A172 (cell line): ENCODE measurements around the gene INPP4A. TPM values are rescaled to one million over a fixed set of nuclear protein-coding genes. Genes with fewer than 3 reads are reported as not detected.
"Not testable (repeated sequence)": the region's sequence is repeated elsewhere in the genome, so short reads cannot be mapped to it uniquely, and the experiment has no call there.

ENCODE experiments used
- DNase-seq: peaks from one replicate; pipeline ENCODE4 v3.0.0-alpha.2; 2015; ENCODE audit warnings: low spot score
- total RNA-seq: library from RNA; depleted of rRNA; stranded (reverse); fragments of >200 nt; shearing (Covaris generic); gene quantifications from 2 replicates; pipeline ENCODE4 v1.2.3, GENCODE V29; 2014

Gene INPP4A
- total RNA-seq, 1 experiment from 2014 or later, result 22.0 TPM

DNA sequence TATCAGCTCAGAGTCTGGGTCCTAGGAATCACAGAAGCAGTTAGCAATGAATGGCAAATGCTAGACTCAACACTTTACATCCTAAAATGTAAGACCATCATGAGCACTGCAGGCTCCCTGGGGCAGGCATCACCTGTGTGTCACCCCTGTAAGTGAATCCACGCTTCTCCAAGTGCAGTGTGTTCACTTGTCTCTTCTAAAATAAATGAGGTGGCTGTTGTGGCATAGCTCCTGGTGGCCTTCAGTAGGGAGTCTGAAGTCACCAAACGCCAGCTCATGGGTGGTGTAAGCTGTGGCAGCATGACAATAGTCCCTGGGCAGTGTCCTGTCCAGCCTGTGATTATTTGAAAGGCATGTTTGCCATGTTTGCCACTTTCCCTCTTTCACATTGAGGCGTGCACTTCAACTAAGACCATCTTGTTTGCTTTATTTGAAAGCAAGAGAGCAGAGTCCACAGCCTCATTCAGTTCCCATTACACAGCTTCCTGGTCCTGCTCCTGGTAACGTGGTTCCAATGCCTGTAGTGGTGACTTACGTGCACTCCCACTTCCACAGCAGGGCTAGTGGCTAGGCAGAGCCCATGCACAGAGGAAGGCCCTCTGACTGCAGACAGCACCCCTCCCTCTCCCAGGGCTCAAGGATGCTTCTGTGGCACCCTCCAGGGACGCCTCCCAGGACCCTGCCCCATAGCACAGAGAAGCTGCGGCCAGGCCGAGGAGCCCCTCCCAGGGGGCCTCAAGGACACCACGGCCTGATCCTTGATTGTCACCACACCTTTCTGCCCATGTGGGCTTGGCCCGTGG is 139.4 kb downstream of the INPP4A start:
- DNase-seq, result no peak

DNA sequence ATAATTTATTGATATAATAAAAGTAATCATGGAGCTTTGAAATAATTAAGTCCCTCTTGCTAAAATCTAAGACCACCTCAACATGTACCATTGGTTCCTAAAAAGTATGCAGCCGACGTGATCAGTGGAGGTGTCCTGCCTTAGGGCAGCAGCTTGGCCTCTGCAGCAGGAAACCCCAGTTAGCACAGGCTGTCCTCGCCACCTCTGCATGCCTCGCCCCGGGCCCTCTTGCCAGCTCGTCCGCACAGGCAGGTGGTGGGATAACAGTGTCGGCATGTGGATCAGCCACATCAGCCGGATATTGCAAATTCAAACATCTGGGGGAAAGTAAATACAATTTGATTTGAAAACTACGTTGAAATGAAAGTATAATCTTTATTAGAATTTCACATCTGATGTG is 140.7 kb downstream of the INPP4A start:
- no peak for DNase-seq

DNA sequence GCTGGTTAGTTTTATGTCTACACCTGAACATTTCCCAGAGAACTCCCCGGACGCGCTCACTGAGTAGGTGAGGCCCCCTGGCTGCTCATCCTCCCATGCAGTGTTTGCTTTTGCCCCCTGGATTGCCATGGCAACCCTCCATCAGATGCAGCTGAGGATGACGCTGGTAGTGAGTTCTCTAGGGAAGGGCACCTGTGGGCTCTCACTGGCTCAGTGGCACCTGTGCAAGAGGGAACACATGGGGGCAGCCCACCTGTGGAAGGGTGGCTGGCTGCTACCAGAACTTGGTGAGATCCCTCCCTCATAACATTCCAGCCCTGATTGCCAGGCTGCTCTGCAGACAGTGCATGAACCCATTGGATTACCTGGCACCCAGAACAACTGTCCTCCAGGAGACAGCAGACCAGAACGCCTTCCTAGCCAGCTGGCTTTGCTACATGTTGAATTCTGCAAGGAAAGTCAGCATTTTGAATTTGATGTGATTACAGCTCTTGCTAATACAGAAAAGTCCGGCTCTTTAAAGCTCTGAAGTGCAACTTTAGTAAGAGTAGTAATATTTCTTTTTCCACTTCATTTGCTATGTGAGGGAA is 142.0 kb downstream of the INPP4A start:
- DNase-seq, result no peak

DNA sequence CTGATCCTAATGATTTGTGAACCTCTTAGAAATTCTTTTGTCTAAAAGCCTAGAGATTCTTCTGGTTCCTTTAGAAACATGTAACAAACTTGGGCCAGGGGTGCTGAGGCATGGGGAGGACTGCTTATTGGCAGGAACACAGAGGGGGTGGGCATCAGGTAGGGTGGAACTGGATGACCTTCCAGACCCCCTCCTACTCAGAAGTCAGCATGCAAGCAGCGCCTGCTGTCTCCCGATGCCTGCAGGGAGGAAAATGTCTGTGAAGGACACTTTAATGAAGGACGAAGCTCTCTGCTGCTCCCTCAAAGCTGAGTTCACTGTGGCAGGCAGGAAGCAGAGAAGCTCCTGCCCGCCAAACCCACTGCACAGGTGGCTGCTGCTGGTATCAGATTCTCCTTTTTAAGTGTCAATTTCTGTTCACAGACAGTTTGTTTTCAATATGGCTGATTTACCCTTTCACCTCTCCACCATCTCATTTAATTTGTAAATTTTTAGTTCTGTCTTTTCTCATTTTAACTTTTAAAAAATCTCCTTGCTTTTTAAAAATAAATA is 144.3 kb downstream of the INPP4A start:
- no peak for DNase-seq

DNA sequence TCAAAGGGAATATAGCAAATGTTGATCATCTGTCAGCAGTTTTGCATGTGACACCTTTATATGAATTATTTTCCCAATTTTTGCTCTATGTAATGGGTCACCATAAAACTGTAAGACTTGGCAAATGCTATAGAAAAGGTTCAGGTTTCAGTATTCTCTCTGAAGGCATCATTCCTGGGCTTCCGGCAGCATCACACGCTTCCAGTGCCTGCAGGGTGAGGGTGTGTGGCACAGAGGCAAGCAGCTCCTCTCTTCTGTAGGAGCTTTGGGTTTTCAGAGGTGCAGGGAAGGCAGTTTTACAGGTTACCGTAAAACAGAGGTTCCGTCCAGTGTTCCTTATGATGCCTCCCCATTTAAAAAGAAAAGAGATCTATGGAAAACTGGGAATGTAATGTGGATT is 144.8 kb downstream of the INPP4A start:
- DNase-seq, result no peak

DNA sequence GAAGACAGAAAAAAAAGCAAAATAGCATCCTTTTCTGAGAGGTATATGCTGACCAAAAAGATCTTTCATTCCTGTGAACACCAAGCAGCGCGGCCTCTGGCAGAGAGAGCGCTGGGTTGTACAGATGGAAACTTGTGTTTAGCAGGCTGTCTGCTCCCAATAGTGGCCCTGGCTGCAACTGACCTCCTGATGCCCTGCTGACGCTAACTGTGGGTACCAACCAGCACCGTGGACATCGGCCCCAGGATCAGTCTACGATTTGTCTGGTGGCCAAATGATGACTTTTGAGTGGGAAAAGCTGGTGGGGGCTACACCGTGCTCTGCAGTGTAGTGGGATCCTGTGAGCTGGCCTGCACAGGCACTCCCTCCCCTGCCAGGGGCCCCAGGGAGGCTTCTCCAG is 147.9 kb downstream of the INPP4A start:
- no peak for DNase-seq

DNA sequence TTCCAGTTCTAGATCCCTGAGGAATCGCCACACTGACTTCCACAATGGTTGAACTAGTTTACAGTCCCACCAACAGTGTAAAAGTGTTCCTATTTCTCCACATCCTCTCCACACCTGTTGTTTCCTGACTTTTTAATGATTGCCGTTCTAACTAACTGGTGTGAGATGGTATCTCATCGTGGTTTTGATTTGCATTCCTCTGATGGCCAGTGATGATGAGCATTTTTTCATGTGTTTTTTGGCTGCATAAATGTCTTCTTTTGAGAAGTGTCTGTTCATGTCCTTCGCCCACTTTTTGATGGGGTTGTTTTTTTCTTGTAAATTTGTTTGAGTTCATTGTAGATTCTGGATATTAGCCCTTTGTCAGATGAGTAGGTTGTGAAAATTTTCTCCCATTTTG is 150.0 kb downstream of the INPP4A start:
- not testable (repeated sequence) for DNase-seq

DNA sequence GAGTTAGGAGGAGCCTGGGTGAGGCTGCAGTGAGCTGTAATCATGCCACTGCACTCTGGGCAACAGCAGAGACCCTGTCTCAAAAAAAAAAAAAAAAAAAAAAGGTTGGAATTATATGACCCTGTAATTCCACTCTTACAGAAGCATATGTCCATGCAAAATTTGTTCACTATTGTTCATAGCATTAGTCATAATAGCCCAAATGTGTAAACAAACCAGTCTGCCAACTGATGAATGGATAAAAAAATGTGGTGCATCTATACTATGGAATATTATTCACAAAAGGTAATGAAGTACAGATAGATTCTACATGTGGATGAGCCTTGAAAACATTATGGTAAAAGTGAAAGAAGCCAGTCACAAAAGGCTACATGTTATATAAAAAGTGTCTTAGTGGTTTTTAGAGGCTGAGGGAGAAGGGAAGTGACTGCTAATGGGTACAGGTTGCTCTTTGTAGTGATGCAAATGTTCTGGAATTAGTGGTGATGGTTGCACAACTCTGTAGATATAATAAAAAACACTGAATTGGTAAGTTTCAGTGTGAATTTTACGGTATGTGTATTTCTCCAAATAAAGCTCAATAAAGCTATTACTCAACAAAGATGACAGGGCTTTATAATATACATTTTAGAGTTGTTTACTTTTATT is 154.2 kb downstream of the INPP4A start:
- no peak for DNase-seq

DNA sequence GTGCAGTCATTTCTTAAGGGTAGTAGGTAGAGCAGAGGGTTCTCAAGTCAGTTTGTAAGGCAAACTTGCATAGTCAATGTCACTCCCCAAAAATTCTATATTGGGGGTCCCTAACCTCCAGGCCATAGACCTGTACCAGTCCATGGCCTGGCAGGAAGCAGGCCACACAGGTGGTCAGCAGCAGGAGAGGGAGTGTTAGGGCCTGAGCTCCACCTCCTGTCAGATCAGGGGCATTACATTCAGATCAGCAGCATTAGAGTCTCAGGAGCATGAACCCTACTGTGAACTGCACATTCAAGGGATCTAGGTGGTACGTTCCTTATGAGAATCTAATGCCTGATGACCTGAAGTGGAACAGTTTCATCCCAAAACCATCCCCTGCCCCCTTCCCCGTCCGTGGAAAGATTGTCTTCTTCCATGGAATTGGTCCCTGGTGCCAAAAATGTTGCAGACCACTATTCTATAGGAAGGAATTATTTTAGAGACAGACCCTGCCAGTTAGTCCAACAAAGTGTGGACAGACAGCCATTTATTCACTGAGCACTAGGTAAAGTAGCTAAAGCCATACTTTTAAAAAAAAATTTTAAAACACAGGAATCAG is 157.0 kb downstream of the INPP4A start:
- peak; percentile 55 for DNase-seq

DNA sequence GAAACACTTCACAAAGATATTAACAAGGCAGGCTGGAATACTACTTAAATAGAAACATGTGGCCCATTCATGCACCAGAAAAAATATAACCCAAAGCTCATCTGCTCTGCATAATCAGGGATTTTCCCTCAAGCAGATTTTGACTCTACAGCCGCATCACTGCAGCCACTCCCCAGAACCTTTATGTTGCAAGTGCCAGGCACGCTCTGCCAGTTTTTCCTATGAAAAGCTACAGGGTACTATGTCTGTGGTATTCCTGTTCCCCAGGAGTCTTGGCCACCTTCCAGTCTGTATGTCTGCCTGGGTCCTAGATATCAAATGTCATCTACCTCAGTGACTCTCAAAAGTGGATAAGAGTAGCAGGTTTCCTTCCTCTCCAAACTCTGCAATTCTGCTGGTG is 159.9 kb downstream of the INPP4A start:
- no peak for DNase-seq

DNA sequence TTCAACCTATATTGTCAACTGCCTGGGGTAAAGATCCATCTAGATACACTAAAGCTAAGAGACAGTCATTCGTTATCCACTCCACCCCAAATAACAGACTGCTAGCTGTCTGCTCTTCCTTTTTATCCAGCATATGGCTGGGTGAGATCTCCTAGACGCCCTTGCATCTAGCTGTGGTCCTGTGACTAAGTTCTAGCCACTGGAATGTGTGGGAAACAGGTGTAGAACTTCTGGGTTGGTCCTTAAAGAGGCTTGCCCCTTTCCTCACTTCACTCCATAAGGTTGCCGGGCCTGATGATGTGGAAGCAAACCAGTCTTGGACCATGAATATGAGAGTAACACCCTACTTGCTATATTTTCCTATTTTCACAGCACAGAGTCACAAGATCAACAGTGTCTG is 160.4 kb downstream of the INPP4A start:
- no peak for DNase-seq

DNA sequence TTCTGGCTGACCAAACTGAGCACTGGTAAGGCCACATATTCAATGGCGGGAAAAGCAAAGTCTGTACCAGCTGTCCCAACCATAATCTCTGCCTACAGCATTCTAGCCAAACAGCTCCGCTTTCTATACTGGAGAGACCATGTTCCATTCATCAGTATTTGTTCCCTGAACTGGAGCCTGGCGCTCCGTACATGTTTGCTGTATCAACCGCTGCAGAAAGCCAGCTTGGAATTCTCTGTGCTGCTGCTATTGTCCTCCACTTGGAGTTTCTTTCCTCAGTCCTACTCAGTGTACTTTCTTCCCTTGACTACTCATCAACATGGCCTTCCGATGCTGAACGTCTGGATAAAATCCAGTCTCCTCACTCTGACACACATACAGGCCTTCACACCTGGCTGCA is 161.8 kb downstream of the INPP4A start:
- DNase-seq, result no peak

DNA sequence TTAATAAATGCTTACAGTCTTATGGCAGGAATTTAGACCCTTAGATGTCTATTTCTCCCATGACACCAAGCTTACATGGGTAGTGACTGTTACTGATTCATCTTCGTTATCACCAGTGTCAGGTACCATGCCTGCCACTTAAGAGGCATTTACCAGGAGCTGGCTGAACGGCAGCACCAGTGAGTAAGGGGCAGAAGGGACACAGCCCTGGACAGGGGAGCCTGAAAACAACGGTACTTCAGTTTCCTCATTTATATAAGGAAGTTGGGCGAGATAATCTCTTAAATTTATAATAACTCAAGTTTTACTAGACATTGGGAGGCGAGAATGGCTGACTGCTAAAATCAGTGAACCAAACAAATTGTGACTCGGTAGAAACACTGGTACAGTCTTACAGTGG is 162.4 kb downstream of the INPP4A start:
- DNase-seq, result no peak

DNA sequence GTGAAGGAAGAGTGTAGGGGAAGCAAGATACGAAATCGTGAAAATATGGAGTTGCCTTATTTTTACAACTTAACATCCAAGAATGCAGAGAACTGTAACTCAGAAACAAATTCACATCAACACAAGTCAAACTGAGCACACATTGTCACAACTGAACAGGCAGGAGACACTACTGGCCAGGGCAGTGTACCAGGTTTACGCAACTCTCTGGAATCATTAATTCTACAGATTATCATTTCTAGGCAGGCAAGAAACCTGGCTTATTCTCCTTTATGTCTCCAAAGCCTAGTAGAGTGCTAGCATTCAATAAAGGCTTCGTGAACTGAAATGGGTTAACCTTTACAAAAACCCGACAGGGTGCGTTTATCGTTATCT is 163.1 kb downstream of the INPP4A start:
- no peak for DNase-seq

DNA sequence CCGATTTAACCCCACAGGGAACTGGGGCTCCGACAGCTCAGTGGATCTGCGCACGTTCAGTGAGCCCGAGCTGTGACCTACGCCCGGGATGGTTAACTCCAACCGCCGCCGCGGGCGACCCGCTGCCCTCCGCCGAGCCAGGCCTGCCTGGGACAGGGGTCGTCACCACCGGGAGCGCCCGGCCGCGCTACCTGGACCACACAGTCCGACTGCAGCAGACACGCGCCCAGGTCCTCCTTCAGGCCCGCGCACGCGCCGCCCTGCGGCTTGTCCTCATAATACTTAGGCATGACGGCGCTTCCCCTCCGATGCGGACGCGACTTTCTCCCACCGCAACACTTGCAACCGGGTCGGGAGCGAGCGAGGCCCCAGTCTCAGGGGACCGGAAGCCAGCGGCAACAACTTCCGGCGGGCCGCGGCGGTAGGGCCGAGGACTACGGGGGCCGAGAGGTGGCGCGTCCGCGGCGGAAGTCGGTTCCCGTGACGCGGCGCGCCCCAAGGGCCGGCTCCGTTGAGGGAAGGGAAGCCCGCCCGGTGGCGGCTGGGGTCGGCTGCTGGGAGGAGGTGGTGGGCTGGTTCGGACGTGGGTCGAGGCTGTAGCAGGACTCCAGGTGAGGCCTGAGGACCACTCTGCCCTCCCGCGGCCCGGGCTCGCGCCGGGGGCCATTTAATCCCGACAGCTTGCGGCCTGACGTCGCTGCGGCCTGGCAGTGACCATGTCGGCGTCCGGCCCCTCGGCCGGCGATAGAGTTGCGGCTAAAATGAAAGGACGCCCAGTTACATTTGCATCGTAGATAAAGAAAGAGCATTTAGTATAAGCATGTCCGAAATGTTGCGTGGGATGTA is 163.7 kb downstream of the INPP4A start, which contains the start of the genes COA5 and UNC50:
Gene COA5, minus strand, starts transcription at position 397 of the 846 bp plus-strand sequence. Its CDS starts 107 bp downstream, at position 290.
Gene UNC50, plus strand, starts transcription at position 474 of the 846 bp plus-strand sequence. CDS start 1,171 bp downstream, outside the sequence.
- peak; percentile 74 for DNase-seq

DNA sequence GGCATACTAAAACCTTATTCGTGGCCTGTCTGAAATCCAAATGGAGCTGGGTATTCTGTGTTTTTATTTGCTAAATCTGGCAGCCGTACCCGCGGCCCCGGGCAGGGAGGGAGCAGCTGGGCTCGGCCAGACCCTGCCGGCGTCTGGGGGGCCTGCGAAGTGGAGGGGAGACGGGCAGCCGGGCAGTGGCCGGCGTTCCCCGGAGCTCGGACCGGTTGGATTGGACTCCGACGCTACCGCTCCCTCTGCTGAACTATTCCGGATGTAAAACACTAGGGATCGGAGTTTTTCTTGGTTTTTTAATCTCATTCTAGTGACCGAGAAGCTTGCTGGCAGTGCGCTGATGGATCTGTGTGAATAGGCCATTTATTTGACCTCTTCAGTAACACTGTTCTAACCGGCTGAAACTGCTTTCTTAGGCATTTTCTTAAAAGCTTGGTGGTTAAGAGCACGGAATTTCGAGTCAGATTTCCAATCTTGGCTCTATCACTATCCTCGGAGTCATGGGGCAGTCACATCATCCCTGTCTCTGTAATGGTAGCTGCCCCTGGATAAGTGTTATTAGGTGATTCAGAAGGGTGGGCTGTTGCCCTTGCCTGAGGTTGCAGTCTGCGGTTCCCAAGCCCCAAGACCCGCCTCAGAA is 164.4 kb downstream of the INPP4A start:
- peak; percentile 22 for DNase-seq

DNA sequence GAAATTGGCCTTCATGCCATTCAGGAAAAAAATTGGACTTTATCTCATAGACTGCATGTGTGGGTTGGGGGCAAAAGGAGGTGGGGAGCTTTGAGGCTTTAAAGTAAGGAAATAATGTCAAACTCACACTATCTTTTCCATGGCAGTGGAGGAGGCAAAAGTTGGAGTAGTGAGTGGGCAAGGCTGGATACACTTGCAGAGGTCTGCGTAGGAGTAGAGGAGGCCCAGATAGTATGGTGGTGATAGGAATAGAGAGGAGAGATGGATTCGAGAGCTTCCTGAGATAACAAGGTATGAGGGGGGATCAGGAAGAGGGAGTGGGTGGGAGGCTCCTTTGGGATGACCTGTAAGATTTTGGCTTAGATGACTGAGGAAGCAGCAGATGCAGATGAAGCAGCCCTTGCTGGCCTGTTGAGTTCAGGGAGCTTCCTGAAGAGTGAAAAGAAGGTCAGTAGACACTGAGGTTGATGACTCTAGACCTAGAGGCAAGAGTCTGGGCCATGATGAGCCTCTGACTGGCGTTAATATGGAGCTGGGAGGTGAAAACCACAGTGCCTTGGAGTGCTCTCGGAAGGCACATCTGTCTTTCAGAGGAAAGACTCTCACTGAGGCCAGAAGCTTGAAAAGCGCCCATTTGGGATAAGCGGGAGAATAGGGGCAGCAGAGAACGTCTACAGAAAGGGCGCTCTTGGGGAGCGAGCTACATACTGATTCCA is 169.5 kb downstream of the INPP4A start:
- no peak for DNase-seq

DNA sequence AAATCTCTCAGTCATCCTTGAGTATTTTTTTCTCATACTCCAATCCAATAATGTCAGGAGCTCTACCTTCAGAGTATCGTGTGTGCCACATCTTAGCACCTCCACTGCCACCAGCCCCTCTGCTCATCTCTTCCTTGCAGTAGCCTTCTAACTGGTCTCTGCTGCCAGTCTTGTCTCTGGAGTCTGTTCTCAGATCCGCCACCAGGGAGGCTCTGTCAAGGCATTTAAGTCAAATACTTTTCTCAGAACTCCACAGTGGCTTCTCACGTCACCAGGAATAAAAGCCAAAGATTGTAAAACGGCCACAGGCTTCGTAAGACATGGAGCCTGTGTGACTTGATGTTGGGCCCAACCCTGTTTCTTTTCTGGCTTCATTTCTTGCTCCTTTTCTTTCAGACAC is 170.8 kb downstream of the INPP4A start:
- no peak for DNase-seq

DNA sequence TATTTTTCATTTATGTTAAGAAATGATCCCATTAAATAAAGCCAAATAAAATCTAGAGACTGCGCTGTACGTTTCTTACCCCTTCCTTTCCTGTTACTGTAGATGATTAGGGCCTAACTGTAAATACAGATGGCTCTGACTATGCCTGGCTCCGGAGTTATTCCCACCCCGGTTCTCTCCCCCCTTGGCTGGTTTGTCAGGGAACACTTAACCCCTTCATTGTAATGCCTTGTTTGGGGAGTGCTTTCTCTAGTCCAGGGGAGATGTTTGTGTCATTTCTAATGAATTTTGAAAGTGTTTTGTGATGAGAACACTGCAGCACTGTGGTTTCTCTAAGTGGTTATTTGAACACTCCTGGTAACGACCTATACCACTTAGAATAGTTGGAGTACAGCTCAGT is 172.5 kb downstream of the INPP4A start:
- no peak for DNase-seq

DNA sequence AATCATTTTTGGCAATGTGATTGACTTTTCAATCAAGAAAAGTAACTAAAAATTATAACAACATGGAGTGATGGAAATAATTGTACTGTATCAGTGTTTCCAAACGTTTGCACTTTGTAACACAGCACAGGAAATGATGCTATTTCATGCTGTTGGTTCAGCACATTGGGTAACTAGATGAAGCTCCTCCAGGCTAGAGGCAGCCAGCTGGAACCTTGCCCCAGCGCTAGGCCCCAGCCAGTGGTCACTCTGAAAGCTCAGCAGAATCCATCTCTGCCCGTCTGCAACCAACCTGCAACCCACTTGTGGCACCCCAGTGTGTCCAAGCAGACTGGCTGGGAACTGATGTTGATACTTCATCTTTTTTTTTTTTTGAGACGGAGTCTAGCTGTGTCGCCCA is 179.0 kb downstream of the INPP4A start:
- no peak for DNase-seq
